ENCODE data around the gene ZNF385B. TPM values are rescaled to one million over a fixed set of nuclear protein-coding genes. Genes with fewer than 3 reads are reported as not detected.

Gene ZNF385B
- total RNA-seq, 2 experiments from 2014 or later, result 113 to 178 TPM

GRCh38 chr2:179592167-179592936 lies 269.1 kb downstream of the ZNF385B start:
- Histone ChIP-seq H3K79me2 (ENCODE audit: insufficient read depth, low read depth, low read length) (no peaks in the 10 kb centered on the region), H3K9me2 (ENCODE audit: insufficient read depth, low read length) (no peaks in the 10 kb centered on the region), H3K4me1 (ENCODE audit: insufficient read depth, low read length, poor library complexity, severe bottlenecking) (no peaks in the 10 kb centered on the region), H3K4me2 (ENCODE audit: low read length) (no peak overlapping the region), H3K9me3 (ENCODE audit: low read length) (no peaks in the 10 kb centered on the region), H3K36me3 (ENCODE audit: insufficient read depth, low read length) (peaks cover 17% of the 10 kb centered on the region), H2AFZ (ENCODE audit: low read length) (no peak overlapping the region), H4K20me1 (ENCODE audit: insufficient read depth, low read length) (no peaks in the 10 kb centered on the region), H3K27ac (ENCODE audit: low read depth, low read length, poor library complexity, severe bottlenecking) (no peak overlapping the region), H3K4me3 (ENCODE audit: low read depth, low read length, poor library complexity, severe bottlenecking) (no peak overlapping the region)
- ChIA-PET POLR2A (interaction anchor here (1.2 kb wide), 1 partner anchor 9 kb away, joined by 4 read pairs; no protein-coding TSS in a partner anchor), CTCF (ENCODE audit: unreplicated experiment) (no interaction called here)
- no peak for DNase-seq (ENCODE audit: low spot score)
- TF ChIP-seq EZH2phosphoT487 (IDR thresholded peaks at IDR 0.05; ENCODE audit: borderline replicate concordance, low read depth, low read length) (no peak), CTCF (conservative IDR thresholded peaks at IDR 0.05; ENCODE audit: low read length) (no peak)
- BruUV-seq (replicated peaks), result no TSS peak
- intact Hi-C loops (cut with micrococcal nuclease; ENCODE audit: unreplicated experiment), result no loop called here

- Histone ChIP-seq H2AFZ (ENCODE audit: low read length) (no peak overlapping the region), H3K4me1 (ENCODE audit: insufficient read depth, low read length, poor library complexity, severe bottlenecking) (no peaks in the 10 kb centered on the region), H3K4me2 (ENCODE audit: low read length) (no peak overlapping the region), H4K20me1 (ENCODE audit: insufficient read depth, low read length) (no peaks in the 10 kb centered on the region), H3K4me3 (ENCODE audit: low read depth, low read length, poor library complexity, severe bottlenecking) (no peak overlapping the region), H3K9me2 (ENCODE audit: insufficient read depth, low read length) (no peaks in the 10 kb centered on the region), H3K36me3 (ENCODE audit: insufficient read depth, low read length) (peaks cover 19% of the 10 kb centered on the region), H3K79me2 (ENCODE audit: insufficient read depth, low read depth, low read length) (no peaks in the 10 kb centered on the region), H3K27ac (ENCODE audit: low read depth, low read length, poor library complexity, severe bottlenecking) (no peak overlapping the region), H3K9me3 (ENCODE audit: low read length) (no peaks in the 10 kb centered on the region)
- no TSS peak for BruUV-seq (replicated peaks)
- ChIA-PET POLR2A (interaction anchor here (1.2 kb wide), 1 partner anchor 10 kb away, joined by 4 read pairs; no protein-coding TSS in a partner anchor), CTCF (ENCODE audit: unreplicated experiment) (no interaction called here)
- DNase-seq (ENCODE audit: low spot score), result no peak
- intact Hi-C loops (cut with micrococcal nuclease; ENCODE audit: unreplicated experiment), result no loop called here
- no peak for TF ChIP-seq EZH2phosphoT487 (IDR thresholded peaks at IDR 0.05; ENCODE audit: borderline replicate concordance, low read depth, low read length)
- no peak for TF ChIP-seq CTCF (conservative IDR thresholded peaks at IDR 0.05; ENCODE audit: low read length)
Measured at GRCh38 chr2:179591690-179592089, 269.7 kb downstream of the ZNF385B start.

GRCh38 chr2:179588486-179589145 lies 272.8 kb downstream of the ZNF385B start:
- no peaks in the 10 kb centered on the region for H4K20me1 ChIP-seq (ENCODE audit: insufficient read depth, low read length)
- no peak overlapping the region for H2AFZ ChIP-seq (ENCODE audit: low read length)
- H3K4me1 ChIP-seq (ENCODE audit: insufficient read depth, low read length, poor library complexity, severe bottlenecking), result no peaks in the 10 kb centered on the region
- no peak overlapping the region for H3K4me2 ChIP-seq (ENCODE audit: low read length)
- no peaks in the 10 kb centered on the region for H3K79me2 ChIP-seq (ENCODE audit: insufficient read depth, low read depth, low read length)
- peaks cover 48% of the 10 kb centered on the region for H3K36me3 ChIP-seq (ENCODE audit: insufficient read depth, low read length)
- no TSS peak for BruUV-seq (replicated peaks)
- TF ChIP-seq CTCF (conservative IDR thresholded peaks at IDR 0.05; ENCODE audit: low read length) (no peak), EZH2phosphoT487 (IDR thresholded peaks at IDR 0.05; ENCODE audit: borderline replicate concordance, low read depth, low read length) (no peak)
- ChIA-PET POLR2A (interaction anchor here (1.0 to 1.4 kb wide), 2 partner anchors 9 to 12 kb away, joined by 3 read pairs; no protein-coding TSS in a partner anchor), CTCF (ENCODE audit: unreplicated experiment) (no interaction called here)
- no peaks in the 10 kb centered on the region for H3K9me2 ChIP-seq (ENCODE audit: insufficient read depth, low read length)
- no peak overlapping the region for H3K27ac ChIP-seq (ENCODE audit: low read depth, low read length, poor library complexity, severe bottlenecking)
- no peak overlapping the region for H3K4me3 ChIP-seq (ENCODE audit: low read depth, low read length, poor library complexity, severe bottlenecking)
- no peak for DNase-seq (ENCODE audit: low spot score)
- no peaks in the 10 kb centered on the region for H3K9me3 ChIP-seq (ENCODE audit: low read length)
- intact Hi-C loops (cut with micrococcal nuclease; ENCODE audit: unreplicated experiment), result no loop called here

All from OCI-LY7 (cell line).